ENCODE results near the gene RABGAP1. TPM values are rescaled to one million over a fixed set of nuclear protein-coding genes. Genes with fewer than 3 reads are reported as not detected.

RABGAP1 gene
- total RNA-seq, 2 donors from 2014 or later = 35.5 to 42.4 TPM

- peaks cover 4% of the 10 kb centered on the region for H3K9me3 Mint-ChIP-seq
- peaks cover 57% of the 10 kb centered on the region for H3K36me3 Mint-ChIP-seq (ENCODE audit: low read depth)
- ATAC-seq (replicated peaks) = no peak
- no peaks in the 10 kb centered on the region for H3K27me3 Mint-ChIP-seq
- peaks cover 4% of the 10 kb centered on the region for H3K4me1 Mint-ChIP-seq
- no peak overlapping the region for H3K27ac Mint-ChIP-seq
- no peak overlapping the region for H3K4me3 Mint-ChIP-seq
These were observed 98.9 kb downstream of the RABGAP1 start for GRCh38 chr9:123039617-123040219.

- H3K9me3 Mint-ChIP-seq = peaks cover 4% of the 10 kb centered on the region
- ATAC-seq (replicated peaks) = no peak
- peaks cover 46% of the 10 kb centered on the region for H3K36me3 Mint-ChIP-seq (ENCODE audit: low read depth)
- H3K27me3 Mint-ChIP-seq = no peaks in the 10 kb centered on the region
- no peak overlapping the region for H3K27ac Mint-ChIP-seq
- peaks cover 4% of the 10 kb centered on the region for H3K4me1 Mint-ChIP-seq
- H3K4me3 Mint-ChIP-seq = no peak overlapping the region
These were observed 100.0 kb downstream of the RABGAP1 start for GRCh38 chr9:123040801-123041200.

GRCh38 chr9:123041489-123041888 is 100.7 kb downstream of the RABGAP1 start:
- Mint-ChIP-seq H3K27ac (no peak overlapping the region), H3K9me3 (peaks cover 4% of the 10 kb centered on the region), H3K4me1 (peaks cover 4% of the 10 kb centered on the region), H3K36me3 (ENCODE audit: low read depth) (peaks cover 40% of the 10 kb centered on the region), H3K4me3 (no peak overlapping the region), H3K27me3 (no peaks in the 10 kb centered on the region)
- ATAC-seq (replicated peaks) = no peak

- Mint-ChIP-seq H3K36me3 (ENCODE audit: low read depth) (peaks cover 26% of the 10 kb centered on the region), H3K27ac (no peak overlapping the region), H3K27me3 (no peaks in the 10 kb centered on the region), H3K9me3 (peaks cover 4% of the 10 kb centered on the region), H3K4me3 (no peak overlapping the region), H3K4me1 (no peaks in the 10 kb centered on the region)
- no peak for ATAC-seq (replicated peaks)
These were observed 102.5 kb downstream of the RABGAP1 start for GRCh38 chr9:123043081-123043939.

GRCh38 chr9:123044586-123044985 is 103.8 kb downstream of the RABGAP1 start:
- Mint-ChIP-seq H3K27ac (no peak overlapping the region), H3K4me1 (no peaks in the 10 kb centered on the region), H3K27me3 (no peaks in the 10 kb centered on the region), H3K9me3 (peaks cover 4% of the 10 kb centered on the region), H3K4me3 (no peak overlapping the region), H3K36me3 (ENCODE audit: low read depth) (peaks cover 39% of the 10 kb centered on the region)
- no peak for ATAC-seq (replicated peaks)

GRCh38 chr9:123046406-123047195 is 105.8 kb downstream of the RABGAP1 start:
- Mint-ChIP-seq H3K27ac (no peak overlapping the region), H3K4me3 (no peak overlapping the region), H3K36me3 (ENCODE audit: low read depth) (peaks cover 37% of the 10 kb centered on the region), H3K27me3 (no peaks in the 10 kb centered on the region), H3K9me3 (peaks cover 4% of the 10 kb centered on the region), H3K4me1 (no peaks in the 10 kb centered on the region)
- ATAC-seq (replicated peaks) = no peak

GRCh38 chr9:123048748-123049147 is 107.9 kb downstream of the RABGAP1 start:
- H3K27me3 Mint-ChIP-seq = no peaks in the 10 kb centered on the region
- H3K4me3 Mint-ChIP-seq = no peak overlapping the region
- H3K9me3 Mint-ChIP-seq = no peaks in the 10 kb centered on the region
- no peak overlapping the region for H3K27ac Mint-ChIP-seq
- no peak for ATAC-seq (replicated peaks)
- peaks cover 19% of the 10 kb centered on the region for H3K36me3 Mint-ChIP-seq (ENCODE audit: low read depth)
- no peaks in the 10 kb centered on the region for H3K4me1 Mint-ChIP-seq

- Mint-ChIP-seq H3K4me3 (no peak overlapping the region), H3K27ac (no peak overlapping the region), H3K9me3 (no peaks in the 10 kb centered on the region), H3K4me1 (no peaks in the 10 kb centered on the region), H3K36me3 (ENCODE audit: low read depth) (peaks cover 26% of the 10 kb centered on the region), H3K27me3 (no peaks in the 10 kb centered on the region)
- no peak for ATAC-seq (replicated peaks)
These were observed 108.9 kb downstream of the RABGAP1 start for GRCh38 chr9:123049589-123050222.

- Mint-ChIP-seq H3K27ac (no peak overlapping the region), H3K4me1 (no peaks in the 10 kb centered on the region), H3K4me3 (no peak overlapping the region), H3K36me3 (ENCODE audit: low read depth) (peaks cover 38% of the 10 kb centered on the region), H3K27me3 (no peaks in the 10 kb centered on the region), H3K9me3 (no peaks in the 10 kb centered on the region)
- ATAC-seq (replicated peaks) = no peak
These were observed 112.2 kb downstream of the RABGAP1 start for GRCh38 chr9:123053046-123053445.

GRCh38 chr9:123053711-123054110 is 112.9 kb downstream of the RABGAP1 start:
- Mint-ChIP-seq H3K27me3 (no peaks in the 10 kb centered on the region), H3K36me3 (ENCODE audit: low read depth) (peaks cover 31% of the 10 kb centered on the region), H3K9me3 (no peaks in the 10 kb centered on the region), H3K27ac (peak overlapping the region; percentile 25), H3K4me1 (no peaks in the 10 kb centered on the region), H3K4me3 (no peak overlapping the region)
- no peak for ATAC-seq (replicated peaks)

- no peak overlapping the region for H3K27ac Mint-ChIP-seq
- H3K36me3 Mint-ChIP-seq (ENCODE audit: low read depth) = peaks cover 28% of the 10 kb centered on the region
- no peaks in the 10 kb centered on the region for H3K4me1 Mint-ChIP-seq
- no peaks in the 10 kb centered on the region for H3K9me3 Mint-ChIP-seq
- ATAC-seq (replicated peaks) = no peak
- no peak overlapping the region for H3K4me3 Mint-ChIP-seq
- H3K27me3 Mint-ChIP-seq = no peaks in the 10 kb centered on the region
These were observed 118.0 kb downstream of the RABGAP1 start for GRCh38 chr9:123058834-123059233.

GRCh38 chr9:123059472-123060220 is 118.8 kb downstream of the RABGAP1 start:
- Mint-ChIP-seq H3K9me3 (no peaks in the 10 kb centered on the region), H3K4me3 (no peak overlapping the region), H3K27ac (no peak overlapping the region), H3K27me3 (no peaks in the 10 kb centered on the region), H3K36me3 (ENCODE audit: low read depth) (peaks cover 30% of the 10 kb centered on the region), H3K4me1 (no peaks in the 10 kb centered on the region)
- ATAC-seq (replicated peaks) = no peak

GRCh38 chr9:123061216-123061615 is 120.4 kb downstream of the RABGAP1 start:
- ATAC-seq (replicated peaks) = no peak
- H3K4me1 Mint-ChIP-seq = no peaks in the 10 kb centered on the region

More at GRCh38 chr9:123061216-123061615, 120.4 kb downstream of the RABGAP1 start:
- H3K36me3 Mint-ChIP-seq (ENCODE audit: low read depth) = peaks cover 37% of the 10 kb centered on the region
- no peak overlapping the region for H3K27ac Mint-ChIP-seq
- H3K9me3 Mint-ChIP-seq = no peaks in the 10 kb centered on the region
- H3K27me3 Mint-ChIP-seq = no peaks in the 10 kb centered on the region
- no peak overlapping the region for H3K4me3 Mint-ChIP-seq
